H9 (cell line): Measurements from ENCODE around the gene JPH2. TPM values are rescaled to one million over a fixed set of nuclear protein-coding genes. Genes with fewer than 3 reads are reported as not detected.

Experiments
- DNase-seq: peaks from one replicate; pipeline ENCODE4 v3.0.0-alpha.2; 2017
- H2AFZ ChIP-seq: one replicate; pipeline ENCODE4 v1.6.1; 2013; ENCODE audit warnings: mild to moderate bottlenecking, low read length, control low read depth, moderate library complexity
- H2AK5ac ChIP-seq: 2 replicates; pipeline ENCODE4 v1.6.1; 2013; ENCODE audit warnings: low read length, control low read depth, mixed read lengths; ENCODE audit not compliant: insufficient read length
- H2BK120ac ChIP-seq: one replicate; pipeline ENCODE4 v1.6.1; 2013; ENCODE audit warnings: low read depth, mild to moderate bottlenecking, low read length, control low read depth, inconsistent platforms; ENCODE audit not compliant: poor library complexity, severe bottlenecking
- H2BK12ac ChIP-seq: 2 replicates; pipeline ENCODE4 v1.6.1; 2013; ENCODE audit warnings: low read length, control low read depth, mixed read lengths, low read depth; ENCODE audit not compliant: insufficient read length
- H2BK15ac ChIP-seq: 2 replicates; pipeline ENCODE4 v1.6.1; 2013; ENCODE audit warnings: low read depth, low read length, control low read depth
- H2BK20ac ChIP-seq: one replicate; pipeline ENCODE4 v1.6.1; 2013; ENCODE audit warnings: low read depth, mild to moderate bottlenecking, low read length, control low read depth, inconsistent platforms; ENCODE audit not compliant: poor library complexity, severe bottlenecking
- H2BK5ac ChIP-seq: 2 replicates; pipeline ENCODE4 v1.6.1; 2013; ENCODE audit warnings: low read length, control low read depth, mixed read lengths; ENCODE audit not compliant: insufficient read length
- H3K14ac ChIP-seq: 2 replicates; pipeline ENCODE4 v1.6.1; 2013; ENCODE audit warnings: low read length, control low read depth; ENCODE audit not compliant: insufficient read depth
- H3K18ac ChIP-seq: 2 replicates; pipeline ENCODE4 v1.6.1; 2013; ENCODE audit warnings: low read depth, mild to moderate bottlenecking, mixed read lengths, low read length, control low read depth; ENCODE audit not compliant: insufficient read length
- H3K23ac ChIP-seq: 2 replicates; pipeline ENCODE4 v1.6.1; 2013; ENCODE audit warnings: low read length, control low read depth, mixed read lengths, low read depth; ENCODE audit not compliant: insufficient read length
- H3K23me2 ChIP-seq: 2 replicates; pipeline ENCODE4 v1.6.1; 2013; ENCODE audit warnings: low read depth, mild to moderate bottlenecking, mixed read lengths, low read length, control low read depth; ENCODE audit not compliant: insufficient read length, poor library complexity, severe bottlenecking
- H3K27ac ChIP-seq: 2 replicates; pipeline ENCODE4 v1.5.1; 2013; ENCODE audit warnings: low read length, control low read depth, mixed read lengths, low read depth; ENCODE audit not compliant: insufficient read length
- H3K27me3 ChIP-seq: 2 replicates; pipeline ENCODE4 v1.6.1; 2013; ENCODE audit warnings: low read length, control low read depth, inconsistent platforms; ENCODE audit not compliant: insufficient read depth
- H3K4ac ChIP-seq: 2 replicates; pipeline ENCODE4 v1.6.1; 2013; ENCODE audit warnings: low read depth, mild to moderate bottlenecking, control low read depth, inconsistent platforms, low read length, moderate library complexity
- H3K4me1 ChIP-seq: 2 replicates; pipeline ENCODE4 v1.6.1; 2013; ENCODE audit warnings: low read length, control low read depth, inconsistent platforms; ENCODE audit not compliant: insufficient read depth
- H3K4me2 ChIP-seq: 2 replicates; pipeline ENCODE4 v1.6.1; 2013; ENCODE audit warnings: low read length, control low read depth, mixed read lengths; ENCODE audit not compliant: insufficient read length, insufficient read depth
- H3K56ac ChIP-seq: 2 replicates; pipeline ENCODE4 v1.6.1; 2013; ENCODE audit warnings: low read depth, mild to moderate bottlenecking, mixed read lengths, low read length, control low read depth; ENCODE audit not compliant: insufficient read length
- H3K79me1 ChIP-seq: 2 replicates; pipeline ENCODE4 v1.6.1; 2013; ENCODE audit warnings: low read depth, mild to moderate bottlenecking, moderate library complexity, low read length, control low read depth, inconsistent platforms; ENCODE audit not compliant: insufficient read depth, poor library complexity, severe bottlenecking
- H3K79me2 ChIP-seq: 2 replicates; pipeline ENCODE4 v1.6.1; 2013; ENCODE audit warnings: low read length, control low read depth, inconsistent platforms; ENCODE audit not compliant: insufficient read depth
- H3K9ac ChIP-seq: 2 replicates; pipeline ENCODE4 v1.6.1; 2013; ENCODE audit warnings: low read length, control low read depth, mixed read lengths; ENCODE audit not compliant: insufficient read length; ENCODE audit errors: extremely low read depth
- H3K9me3 ChIP-seq: one replicate; pipeline ENCODE4 v1.6.1; 2013; ENCODE audit warnings: low read depth, low read length, inconsistent platforms; ENCODE audit not compliant: control insufficient read depth
- H3T11ph ChIP-seq: one replicate; pipeline ENCODE4 v1.6.1; 2013; ENCODE audit warnings: mild to moderate bottlenecking, low read length, control low read depth, inconsistent platforms
- H4K20me1 ChIP-seq: one replicate; pipeline ENCODE4 v1.6.1; 2013; ENCODE audit not compliant: control insufficient read depth, insufficient read length, insufficient read depth
- H4K5ac ChIP-seq: 2 replicates; pipeline ENCODE4 v1.6.1; 2013; ENCODE audit warnings: low read depth, mild to moderate bottlenecking, mixed read lengths, low read length, control low read depth; ENCODE audit not compliant: insufficient read length
- H4K8ac ChIP-seq: replicated peaks from 2 replicates; pipeline ENCODE4 v1.6.1; 2013; ENCODE audit warnings: low read length, control low read depth, mixed read lengths, low read depth; ENCODE audit not compliant: insufficient read length
- H4K91ac ChIP-seq: 2 replicates; pipeline ENCODE4 v1.6.1; 2013; ENCODE audit warnings: low read depth, mild to moderate bottlenecking, moderate library complexity, mixed read lengths, low read length, control low read depth; ENCODE audit not compliant: insufficient read length
- H3K27ac Mint-ChIP-seq, 3 experiments: 2 replicates in 2 of 3; 3 replicates in 1 of 3; pipeline ENCODE4 v1.8.0; 2020 to 2021; ENCODE audit warnings: mixed read lengths in 3 of 3, mild to moderate bottlenecking in 1 of 3, moderate library complexity in 1 of 3
- H3K27me3 Mint-ChIP-seq: 2 replicates; pipeline ENCODE4 v1.8.0; 2021; ENCODE audit warnings: low read depth, mild to moderate bottlenecking, moderate library complexity, mixed read lengths
- H3K36me3 Mint-ChIP-seq, 3 experiments: 2 replicates in 2 of 3; 3 replicates in 1 of 3; pipeline ENCODE4 v1.8.0; 2020 to 2021; ENCODE audit warnings: low read depth in 3 of 3, mixed read lengths in 3 of 3; ENCODE audit not compliant: insufficient read depth in 1 of 3
- H3K4me1 Mint-ChIP-seq, 2 experiments: 2 replicates each; pipeline ENCODE4 v1.8.0; 2020; ENCODE audit warnings: mixed read lengths in 2 of 2
- H3K4me3 Mint-ChIP-seq, 2 experiments: 2 replicates in 1 of 2; 3 replicates in 1 of 2; pipeline ENCODE4 v1.8.0; 2020 to 2021; ENCODE audit warnings: mild to moderate bottlenecking in 2 of 2, mixed read lengths in 2 of 2, moderate library complexity in 1 of 2
- H3K9me3 Mint-ChIP-seq, 2 experiments: 2 replicates in 1 of 2; 3 replicates in 1 of 2; pipeline ENCODE4 v1.8.0; 2020; ENCODE audit warnings: mild to moderate bottlenecking in 2 of 2, mixed read lengths in 2 of 2, moderate library complexity in 1 of 2
- CTCF ChIP-seq: fragments of 200-600 bp; sonication (generic); conservative IDR thresholded peaks from 3 replicates; pipeline ENCODE4 v1.8.0; 2021; ENCODE audit warnings: antibody characterized with exemption, mild to moderate bottlenecking
- WGBS: extraction: QIAGEN DNeasy Blood & Tissue Kit; methylation state at CpG from one replicate; pipeline ENCODE4 v1.1.7; 2013; ENCODE audit warnings: missing lambda C conversion rate, low lambda C conversion rate, mixed read lengths; ENCODE audit not compliant: insufficient read length; ENCODE audit errors: extremely low coverage; 5-methylcytosine and 5-hydroxymethylcytosine counted together
- total RNA-seq: library from RNA; stranded (reverse); gene quantifications from 2 replicates; pipeline ENCODE4 v1.2.1, GENCODE V29; 2021

Gene JPH2
- total RNA-seq, 1 experiment from 2014 or later: 0.31 TPM

- Histone ChIP-seq H2BK12ac (no peak overlapping the region), H3K4me2 (no peak overlapping the region), H3K14ac (no peak overlapping the region), H3K79me1 (no peaks in the 10 kb centered on the region), H2BK120ac (no peak overlapping the region), H3T11ph (no peak overlapping the region), H3K18ac (no peak overlapping the region), H2BK20ac (no peak overlapping the region), H4K20me1 (no peaks in the 10 kb centered on the region), H3K27ac (no peak overlapping the region), H3K4me1 (no peaks in the 10 kb centered on the region), H4K5ac (no peak overlapping the region), H4K91ac (no peak overlapping the region), H3K79me2 (no peaks in the 10 kb centered on the region), H3K56ac (no peak overlapping the region), H4K8ac (no peak overlapping the region), H2BK5ac (no peak overlapping the region), H2BK15ac (no peak overlapping the region), H3K23ac (no peak overlapping the region), H3K9ac (no peak overlapping the region), H3K23me2 (no peaks in the 10 kb centered on the region), H2AFZ (no peak overlapping the region), H3K4ac (no peak overlapping the region), H2AK5ac (no peak overlapping the region), H3K9me3 (no peaks in the 10 kb centered on the region), H3K27me3 (no peaks in the 10 kb centered on the region)
- DNase-seq: no peak
- H3K9me3 Mint-ChIP-seq: no peaks in the 10 kb centered on the region
- H3K27ac Mint-ChIP-seq: no peak overlapping the region
- H3K27me3 Mint-ChIP-seq: no peaks in the 10 kb centered on the region
- no peaks in the 10 kb centered on the region for H3K36me3 Mint-ChIP-seq
- WGBS: no CpG with 5 or more reads among the region's 10 CpGs
- no peak overlapping the region for H3K4me3 Mint-ChIP-seq
- no peaks in the 10 kb centered on the region for H3K4me1 Mint-ChIP-seq
- no peak for TF ChIP-seq CTCF
These were observed 103.6 kb downstream of the JPH2 start for GRCh38 chr20:44083220-44083933.
